HepG2 (cell line): ENCODE measurements around the gene NACC2. TPM values are rescaled to one million over a fixed set of nuclear protein-coding genes. Genes with fewer than 3 reads are reported as not detected.
A peak's percentile ranks its signal among the peaks of the same experiment; 100 is the strongest.

Experiments
- DPF2 ChIP-seq: sonication (generic); formaldehyde crosslinking; IDR thresholded peaks from 2 replicates; pipeline ENCODE4 v1.4.0; 2020; ENCODE audit warnings: mild to moderate bottlenecking, low read depth, missing genetic modification reagents, borderline replicate concordance
- EHMT2 ChIP-seq: fragments of 200-600 bp; sonication (generic); IDR thresholded peaks from 2 replicates; pipeline ENCODE4 v1.7.0; 2017; ENCODE audit warnings: antibody characterized with exemption, low read depth, low read length, borderline replicate concordance
- FOXK1 ChIP-seq: sonication (generic); formaldehyde crosslinking; IDR thresholded peaks from 2 replicates; pipeline ENCODE4 v1.4.0; 2020; ENCODE audit warnings: low read depth, missing genetic modification reagents, borderline replicate concordance
- HNRNPH1 ChIP-seq: fragments of 200-400 bp; formaldehyde crosslinking; optimal IDR thresholded peaks from 2 replicates; pipeline ENCODE3; 2017; ENCODE audit warnings: mild to moderate bottlenecking, low read depth, low read length
- LRRFIP1 ChIP-seq: sonication (generic); formaldehyde crosslinking; conservative IDR thresholded peaks from 2 replicates; pipeline ENCODE4 v1.4.0; 2020; ENCODE audit warnings: missing genetic modification reagents
- NPAS2 ChIP-seq: sonication (generic); formaldehyde crosslinking; IDR thresholded peaks from 2 replicates; pipeline ENCODE4 v1.8.0; 2022; ENCODE audit warnings: mild to moderate bottlenecking, missing genetic modification reagents, borderline replicate concordance
- PHF20 ChIP-seq: sonication (generic); formaldehyde crosslinking; IDR thresholded peaks from 2 replicates; pipeline ENCODE4 v1.5.0; 2020; ENCODE audit warnings: mild to moderate bottlenecking, missing genetic modification reagents
- REPIN1 ChIP-seq: sonication (generic); formaldehyde crosslinking; IDR thresholded peaks from 2 replicates; pipeline ENCODE4 v1.8.0; 2022; ENCODE audit warnings: missing genetic modification reagents, low read depth, mild to moderate bottlenecking, borderline replicate concordance
- SMARCC2 ChIP-seq: fragments of 450-650 bp; IDR thresholded peaks from 2 replicates; pipeline ENCODE4 v1.6.1; 2017; ENCODE audit warnings: antibody characterized with exemption, mild to moderate bottlenecking
- SYNCRIP ChIP-seq: fragments of 200-400 bp; formaldehyde crosslinking; IDR thresholded peaks from 2 replicates; pipeline ENCODE4 v1.6.1; 2018; ENCODE audit warnings: mild to moderate bottlenecking, low read depth, low read length; ENCODE audit not compliant: insufficient read depth
- ZBTB10 ChIP-seq: sonication (generic); formaldehyde crosslinking; IDR thresholded peaks from 2 replicates; pipeline ENCODE4 v1.4.0; 2020; ENCODE audit warnings: missing genetic modification reagents, borderline replicate concordance
- ZNF33A ChIP-seq: sonication (generic); formaldehyde crosslinking; IDR thresholded peaks from 2 replicates; pipeline ENCODE4 v1.5.1; 2020; ENCODE audit warnings: missing genetic modification reagents, mild to moderate bottlenecking, moderate library complexity, borderline replicate concordance
- ZNF367 ChIP-seq: sonication (generic); formaldehyde crosslinking; IDR thresholded peaks from 2 replicates; pipeline ENCODE4 v1.4.0; 2020; ENCODE audit warnings: missing genetic modification reagents, borderline replicate concordance
- ZNF382 ChIP-seq: sonication (generic); formaldehyde crosslinking; IDR thresholded peaks from 2 replicates; pipeline ENCODE4 v1.5.0; 2020; ENCODE audit warnings: missing genetic modification reagents, mild to moderate bottlenecking, borderline replicate concordance
- ZNF562 ChIP-seq: sonication (generic); formaldehyde crosslinking; IDR thresholded peaks from 2 replicates; pipeline ENCODE4 v1.8.0; 2022; ENCODE audit warnings: missing genetic modification reagents, borderline replicate concordance
- ZNF646 ChIP-seq: sonication (generic); formaldehyde crosslinking; IDR thresholded peaks from 2 replicates; pipeline ENCODE4 v1.9.0; 2021; ENCODE audit warnings: mild to moderate bottlenecking, missing genetic modification reagents
- ZNF720 ChIP-seq: sonication (generic); formaldehyde crosslinking; IDR thresholded peaks from 2 replicates; pipeline ENCODE4 v1.4.0; 2020; ENCODE audit warnings: missing genetic modification reagents
- polyA plus RNA-seq, 8 experiments: library from polyadenylated mRNA; depleted of rRNA in 3 of 8; stranded (reverse) in 7 of 8; unstranded in 1 of 8; fragments of >200 nt; fragmentation: Illumina TruSeq in 4 of 8; extraction: Trizol in 4 of 8; gene quantifications; 2 replicates each; pipeline versions ENCODE4 v1.2.1 to v1.2.3, GENCODE V29; 2011 to 2016; ENCODE audit warnings: low read depth in 4 of 8, missing spikeins in 1 of 8, mixed read lengths in 1 of 8; ENCODE audit not compliant: insufficient read depth in 1 of 8
- total RNA-seq, 5 experiments: library from RNA; depleted of rRNA; stranded (reverse); fragments of >200 nt; fragmentation: Illumina TruSeq; extraction: Trizol; gene quantifications; 2 replicates each; pipeline ENCODE4 v1.2.3, GENCODE V29; 2016; ENCODE audit warnings: low read depth in 1 of 5

NACC2 gene
- total and polyA plus RNA-seq, 2 of the 13 experiments (the other 11 are each of a cell fraction or from before 2014, with no cell fraction given), result 5.9 to 12.3 TPM

- TF ChIP-seq ZBTB10 (CRISPR knock-in tag), result no peak; the same call in 1 of the 2 replicates
- no peak for TF ChIP-seq ZNF646 (CRISPR knock-in tag)
- no peak for TF ChIP-seq FOXK1
- TF ChIP-seq SMARCC2, result no peak
- TF ChIP-seq EHMT2, result no peak
- TF ChIP-seq ZNF367 (CRISPR knock-in tag), result no peak
- no peak for TF ChIP-seq PHF20 (CRISPR knock-in tag)
- TF ChIP-seq LRRFIP1 (CRISPR knock-in tag), result no peak
- TF ChIP-seq ZNF720 (CRISPR knock-in tag), result no peak
- no peak for TF ChIP-seq ZNF33A (CRISPR knock-in tag)
- TF ChIP-seq NPAS2 (CRISPR knock-in tag), result no peak
- TF ChIP-seq DPF2 (CRISPR knock-in tag), result peak; percentile 9; the same call in 1 of the 2 replicates
- TF ChIP-seq ZNF382 (CRISPR knock-in tag), result no peak
- TF ChIP-seq SYNCRIP, result no peak
- peak; percentile 74; the same call in 1 of the 2 replicates for TF ChIP-seq REPIN1 (CRISPR knock-in tag)
- no peak for TF ChIP-seq HNRNPH1
- TF ChIP-seq ZNF562 (CRISPR knock-in tag), result no peak
Observed at GRCh38 chr9:136007934-136008692, 87.0 kb downstream of the NACC2 start (continued).
